ENCODE data around the gene PHF13.
"Not testable (repeated sequence)": the region's sequence is repeated elsewhere in the genome, so short reads cannot be mapped to it uniquely, and the experiment has no call there.

The PHF13 gene

DNA sequence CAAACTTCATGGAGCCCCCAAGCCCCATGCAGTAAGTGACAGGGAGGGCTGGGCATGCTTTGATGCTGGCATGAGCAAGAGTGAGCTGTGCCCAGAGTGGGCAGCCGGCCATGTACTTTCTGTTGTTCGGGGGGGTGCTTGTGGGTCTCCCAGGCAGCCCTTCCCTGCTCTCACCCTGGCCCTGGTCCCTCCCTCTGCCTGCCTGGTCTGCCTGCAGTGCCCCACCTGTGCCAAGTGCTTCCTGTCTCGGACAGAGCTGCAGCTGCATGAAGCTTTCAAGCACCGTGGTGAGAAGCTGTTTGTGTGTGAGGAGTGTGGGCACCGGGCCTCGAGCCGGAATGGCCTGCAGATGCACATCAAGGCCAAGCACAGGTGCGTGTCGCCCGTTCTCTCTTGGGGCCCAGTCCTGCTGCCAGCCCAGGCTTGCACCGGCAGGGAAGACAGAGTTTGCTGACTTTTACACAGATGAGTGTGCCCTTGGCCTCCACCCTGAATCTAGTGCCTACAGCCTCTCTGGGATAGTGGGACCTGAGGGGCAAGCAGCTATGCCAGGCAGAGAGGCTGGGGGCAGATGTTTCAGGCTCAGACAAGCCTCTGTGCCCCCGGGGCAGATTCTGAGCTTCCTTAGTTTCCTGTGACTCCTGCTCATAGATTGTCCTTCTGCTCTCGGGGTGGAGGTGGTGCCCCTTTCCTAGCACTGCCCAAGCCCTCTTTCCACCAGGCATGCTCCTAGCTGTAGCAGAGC lies 26.1 kb upstream of the PHF13 start:
- DNase-seq (ENCODE audit: low spot score), result peak; percentile 38

DNA sequence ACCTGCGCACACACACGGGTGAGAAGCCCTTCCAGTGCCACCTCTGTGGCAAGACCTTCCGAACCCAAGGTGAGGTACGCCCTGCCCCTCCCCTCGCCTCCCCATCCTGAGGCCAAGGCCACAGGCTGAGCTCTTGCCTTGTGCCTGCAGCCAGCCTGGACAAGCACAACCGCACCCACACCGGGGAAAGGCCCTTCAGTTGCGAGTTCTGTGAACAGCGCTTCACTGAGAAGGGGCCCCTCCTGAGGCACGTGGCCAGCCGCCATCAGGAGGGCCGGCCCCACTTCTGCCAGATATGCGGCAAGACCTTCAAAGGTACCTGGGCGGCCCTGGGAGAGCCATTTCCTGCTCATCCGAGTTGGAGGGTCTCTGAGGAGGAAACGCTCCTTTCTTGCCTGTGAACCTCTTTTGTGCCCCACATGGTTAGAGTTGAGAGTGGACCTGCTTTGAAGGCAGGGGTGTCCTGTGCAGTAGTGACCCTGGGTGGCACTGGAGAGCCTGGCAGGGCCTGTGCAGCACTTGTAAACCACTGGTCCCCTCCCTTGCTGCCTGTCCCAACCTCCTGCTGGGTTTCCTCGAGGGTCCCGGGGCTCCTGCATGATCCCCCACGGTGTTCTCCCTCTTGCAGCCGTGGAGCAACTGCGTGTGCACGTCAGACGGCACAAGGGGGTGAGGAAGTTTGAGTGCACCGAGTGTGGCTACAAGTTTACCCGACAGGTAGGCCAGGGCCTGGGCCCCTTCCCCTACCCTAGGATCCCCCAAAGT lies 25.2 kb upstream of the PHF13 start:
- DNase-seq (ENCODE audit: low spot score), result no peak

DNA sequence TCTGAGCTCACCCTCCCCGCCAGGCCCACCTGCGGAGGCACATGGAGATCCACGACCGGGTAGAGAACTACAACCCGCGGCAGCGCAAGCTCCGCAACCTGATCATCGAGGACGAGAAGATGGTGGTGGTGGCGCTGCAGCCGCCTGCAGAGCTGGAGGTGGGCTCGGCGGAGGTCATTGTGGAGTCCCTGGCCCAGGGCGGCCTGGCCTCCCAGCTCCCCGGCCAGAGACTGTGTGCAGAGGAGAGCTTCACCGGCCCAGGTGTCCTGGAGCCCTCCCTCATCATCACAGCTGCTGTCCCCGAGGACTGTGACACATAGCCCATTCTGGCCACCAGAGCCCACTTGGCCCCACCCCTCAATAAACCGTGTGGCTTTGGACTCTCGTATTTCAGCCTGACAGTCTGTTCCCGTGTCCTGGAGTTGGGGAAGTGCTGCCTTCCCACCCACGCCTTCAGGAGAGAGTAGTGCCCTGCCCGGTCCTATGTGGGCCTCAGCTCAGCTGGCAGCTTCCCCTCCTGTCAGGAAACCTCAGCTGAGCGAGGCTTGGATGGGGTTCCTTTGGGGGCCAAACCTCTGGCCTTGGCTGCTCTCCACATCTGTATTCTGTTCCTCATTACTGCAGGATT lies 24.5 kb upstream of the PHF13 start:
- no peak for DNase-seq (ENCODE audit: low spot score)

DNA sequence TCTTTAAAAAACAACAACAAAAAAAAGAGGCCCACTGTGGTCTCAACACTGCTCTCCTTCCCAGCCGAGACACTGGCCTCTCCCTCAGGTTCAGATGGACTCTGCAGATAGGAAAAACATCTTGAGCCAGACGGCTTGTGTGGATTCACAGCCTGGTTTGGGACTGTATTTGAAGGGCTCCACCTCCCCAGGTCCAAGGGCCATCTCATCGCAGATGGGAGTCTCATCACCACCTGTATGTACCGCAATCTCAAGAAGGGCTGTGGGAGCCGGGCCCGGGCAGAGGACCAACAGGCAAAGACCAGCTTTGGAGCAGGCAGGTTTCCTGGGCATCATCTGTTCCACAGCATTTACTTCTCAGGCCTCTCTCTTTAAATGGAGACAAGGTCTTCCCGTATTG lies 23.5 kb upstream of the PHF13 start:
- no peak for DNase-seq (ENCODE audit: low spot score)

DNA sequence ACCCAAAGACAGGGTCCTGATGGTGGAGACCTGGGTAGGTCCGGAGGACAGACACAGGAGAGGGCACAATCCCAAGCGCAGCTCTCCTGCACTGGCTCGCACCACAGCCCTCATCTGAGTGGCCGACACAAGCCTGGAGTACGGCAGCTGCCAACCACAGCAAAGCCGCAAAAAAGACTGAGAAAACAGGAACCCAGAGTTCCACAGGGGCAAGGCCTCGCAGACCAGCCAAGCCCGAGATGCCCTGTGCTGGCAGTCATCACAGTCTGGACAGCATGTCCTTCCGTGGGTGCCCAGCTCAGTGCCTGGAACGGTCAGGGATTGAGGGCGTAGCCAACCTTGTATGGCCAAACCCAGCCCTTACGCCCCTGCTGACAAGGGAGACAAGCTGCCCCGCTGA lies 22.3 kb upstream of the PHF13 start:
- no peak for DNase-seq (ENCODE audit: low spot score)

DNA sequence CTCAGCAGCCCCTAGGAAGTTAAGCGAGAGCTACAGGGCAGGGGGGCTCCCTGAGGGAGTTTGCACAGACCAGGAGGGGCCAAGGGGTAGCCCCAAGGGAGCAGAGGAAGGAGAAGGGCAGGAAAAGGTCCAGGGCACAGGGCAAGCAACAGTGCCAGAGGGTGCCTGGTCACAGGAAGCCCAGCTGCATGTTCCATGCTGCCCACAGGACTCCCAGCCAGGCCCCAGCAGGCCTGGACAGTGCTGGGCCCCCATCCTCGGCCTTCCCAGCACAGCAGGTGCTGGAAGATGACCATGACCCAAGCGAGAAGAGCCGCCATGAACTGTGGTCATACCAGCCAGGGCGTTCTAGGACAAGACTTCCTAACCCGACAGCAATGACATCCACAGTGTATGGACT lies 21.9 kb upstream of the PHF13 start:
- DNase-seq (ENCODE audit: low spot score), result no peak

DNA sequence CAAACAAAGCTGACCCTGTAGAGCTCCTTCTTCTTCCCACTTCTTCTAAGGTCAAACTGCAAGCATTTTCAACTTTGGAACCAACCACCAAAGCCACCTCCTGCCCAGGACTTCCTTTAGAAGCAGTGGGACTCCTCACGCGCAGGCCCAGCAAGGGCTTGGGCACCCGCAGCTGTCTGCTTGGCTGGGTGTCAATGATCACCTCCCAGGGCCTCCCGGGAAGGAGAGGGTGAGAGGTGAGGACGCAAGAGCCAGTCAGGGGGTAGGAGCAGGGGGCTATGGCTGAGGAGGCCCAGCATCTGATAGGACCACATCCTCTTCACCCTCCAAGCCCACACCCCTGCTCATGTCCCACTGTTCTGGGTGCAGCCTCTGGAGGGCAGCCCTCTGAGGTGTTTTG lies 21.1 kb upstream of the PHF13 start:
- no peak for DNase-seq (ENCODE audit: low spot score)

DNA sequence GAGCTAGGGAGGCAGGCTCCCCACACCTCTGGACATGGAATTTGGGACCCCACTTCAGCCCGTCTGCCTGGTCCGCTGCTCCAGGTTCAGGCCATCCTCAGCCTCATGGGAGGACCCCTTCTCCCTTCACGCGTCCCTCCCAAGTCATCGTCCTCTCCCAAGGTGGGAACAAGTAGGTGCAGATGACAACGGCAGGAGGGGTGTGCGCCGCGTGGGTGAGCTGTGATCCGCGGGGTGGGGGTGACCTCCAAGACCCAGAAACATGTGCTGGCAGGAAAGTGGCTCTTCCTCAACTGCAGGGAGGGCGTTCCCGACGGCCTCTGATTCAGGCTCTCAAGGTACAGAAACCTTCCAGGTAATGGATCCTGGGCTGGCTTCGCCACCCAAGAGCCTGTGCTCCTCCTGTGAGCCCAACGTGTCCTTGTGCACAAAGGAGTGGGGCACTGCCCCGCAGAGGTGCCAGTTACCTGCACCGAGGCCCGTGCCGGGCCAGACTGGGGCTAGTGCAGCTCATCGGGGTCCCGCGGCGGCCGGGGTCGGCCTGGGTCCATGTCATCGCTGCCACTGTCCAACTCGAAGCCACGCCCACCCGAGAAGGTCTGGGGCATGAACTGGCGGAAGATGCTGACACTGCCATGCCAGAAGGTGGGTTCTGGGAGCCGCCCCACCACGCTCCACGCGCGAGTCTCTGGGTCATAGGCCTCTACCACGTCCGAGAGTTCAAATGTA lies 20.5 kb upstream of the PHF13 start:
- DNase-seq (ENCODE audit: low spot score), result no peak

DNA sequence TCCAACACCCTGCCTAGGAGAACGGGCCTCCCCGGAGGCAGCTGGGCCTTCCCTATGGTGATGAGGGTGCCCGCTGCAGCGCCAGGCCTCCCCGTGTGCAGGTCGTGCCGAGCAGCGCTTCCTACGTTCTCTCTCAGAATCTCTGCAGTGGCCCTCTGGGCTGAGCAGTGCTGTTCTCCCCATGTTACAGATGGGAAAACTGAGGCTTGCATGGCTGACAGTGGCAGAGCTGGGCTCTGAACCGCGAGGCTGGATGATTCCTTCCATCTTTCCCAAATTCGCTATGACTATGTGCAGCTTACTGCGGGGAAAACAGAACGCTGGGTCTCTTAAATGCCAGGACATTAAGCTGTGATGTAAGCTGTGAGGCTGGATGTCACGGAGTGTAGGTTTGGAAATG lies 19.7 kb upstream of the PHF13 start:
- no peak for DNase-seq (ENCODE audit: low spot score)

DNA sequence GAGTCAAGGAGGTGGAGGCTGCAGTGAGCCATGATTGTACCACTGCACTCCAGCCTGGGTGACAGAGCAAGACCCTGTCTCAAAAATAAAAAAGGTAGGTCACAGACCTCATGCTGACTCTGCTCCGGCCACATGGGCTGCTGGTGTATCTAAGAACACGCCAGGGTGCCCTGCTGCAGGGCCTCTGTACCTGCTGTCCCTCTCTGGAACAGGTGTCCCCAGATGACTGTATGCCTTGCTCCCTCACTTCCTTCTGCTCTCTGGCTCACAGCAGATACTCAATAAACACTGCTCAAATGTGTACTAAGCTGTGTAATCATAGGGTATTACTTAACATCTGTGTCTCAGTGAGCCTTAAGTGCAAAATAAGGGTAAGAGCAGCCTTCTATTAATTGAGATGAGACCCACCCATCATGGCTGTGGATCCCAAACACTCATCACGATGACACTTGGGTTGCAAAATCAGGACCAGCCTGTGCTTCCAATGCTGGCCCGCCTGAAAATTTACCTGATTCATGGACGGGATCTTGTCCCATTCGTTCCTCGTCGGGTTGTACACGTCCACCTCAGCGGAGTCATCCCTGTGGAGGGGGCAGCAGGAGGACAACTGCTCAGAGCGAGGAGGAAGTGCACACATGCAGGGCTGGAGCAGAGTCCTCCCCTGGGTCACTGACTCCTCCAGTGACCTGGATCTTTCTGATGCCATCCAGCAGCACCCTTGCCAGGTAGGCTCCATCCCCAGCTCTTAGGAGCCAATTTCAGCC lies 18.4 kb upstream of the PHF13 start:
- no peak for DNase-seq (ENCODE audit: low spot score)

DNA sequence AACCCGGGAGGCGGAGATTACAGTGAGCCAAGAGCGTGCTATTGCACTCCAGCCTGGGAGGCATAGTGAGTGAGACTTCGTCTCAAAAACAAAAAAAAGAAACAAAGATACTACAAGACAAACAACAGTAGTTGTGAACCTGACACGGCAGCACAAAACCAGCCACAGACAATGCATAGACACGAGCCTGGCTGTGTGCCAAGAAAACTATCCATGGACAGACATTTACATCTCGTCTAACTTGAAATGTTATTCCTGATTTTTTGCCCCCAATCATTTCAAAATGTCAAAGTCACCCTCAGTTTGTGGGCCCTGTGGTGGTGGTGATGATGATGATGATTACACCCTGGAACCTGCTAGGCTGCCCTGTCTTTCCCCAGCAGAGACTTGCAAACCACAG lies 17.2 kb upstream of the PHF13 start:
- DNase-seq (ENCODE audit: low spot score), result no peak

DNA sequence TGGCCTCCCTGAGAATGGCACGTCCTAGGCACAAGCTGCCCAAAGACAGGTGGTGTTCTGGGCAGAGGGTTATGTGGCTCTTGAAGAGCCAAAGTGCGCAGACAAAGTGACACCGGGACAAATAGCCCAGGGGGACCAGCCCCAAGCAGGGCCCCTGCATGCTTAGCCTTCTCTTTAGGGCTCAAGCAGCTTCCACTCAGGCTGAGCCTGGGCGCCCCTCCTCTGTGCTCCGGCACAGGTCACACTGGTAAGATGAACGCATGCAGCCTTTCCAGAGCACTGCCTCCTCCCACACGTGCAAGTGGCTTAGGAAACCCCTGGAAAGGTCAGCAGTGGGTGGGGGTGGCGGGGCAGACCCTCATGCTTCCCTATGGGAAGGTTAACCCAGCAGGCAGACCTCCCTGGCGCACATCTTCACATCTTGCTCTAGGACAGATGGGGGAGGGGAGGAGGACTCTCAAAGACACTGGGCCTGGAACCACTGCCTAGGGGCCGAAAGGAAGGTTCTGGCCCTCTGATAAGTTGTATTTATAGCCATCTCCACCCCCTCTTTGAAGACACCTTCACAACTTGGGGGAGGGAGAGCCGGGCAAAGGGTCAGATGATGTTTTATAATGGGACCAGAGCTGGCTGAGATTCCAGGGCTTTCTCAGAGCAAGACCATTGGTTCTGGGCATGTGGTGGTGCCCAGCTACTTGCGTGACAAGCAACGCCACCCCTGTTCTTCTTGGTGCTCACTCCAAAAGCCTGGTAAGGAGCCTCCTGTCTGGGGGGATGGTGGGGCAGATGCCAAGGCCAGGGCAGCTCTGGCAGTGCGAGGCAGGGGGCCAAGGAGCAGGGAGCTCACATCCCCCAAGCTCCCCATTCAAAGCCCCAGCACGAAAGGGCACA lies 16.4 kb upstream of the PHF13 start:
- DNase-seq (ENCODE audit: low spot score), result no peak

DNA sequence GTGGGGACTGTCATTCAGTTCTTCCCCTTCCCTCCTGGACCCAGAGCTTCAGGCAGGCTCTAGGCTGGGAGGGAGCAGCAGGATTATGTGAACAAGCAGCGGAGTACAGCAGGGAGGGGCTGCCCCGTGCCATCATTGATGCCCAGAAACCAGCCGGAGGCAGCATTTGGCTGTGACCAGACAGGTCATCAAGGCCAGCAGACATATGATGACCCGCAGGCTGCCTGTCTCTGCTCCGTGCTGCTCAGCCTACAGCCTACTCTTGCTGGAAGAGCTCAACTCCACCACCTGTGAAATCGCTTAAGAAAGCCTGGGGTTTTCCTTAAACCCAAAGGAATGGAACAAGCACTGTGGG lies 15.8 kb upstream of the PHF13 start:
- no peak for DNase-seq (ENCODE audit: low spot score)

DNA sequence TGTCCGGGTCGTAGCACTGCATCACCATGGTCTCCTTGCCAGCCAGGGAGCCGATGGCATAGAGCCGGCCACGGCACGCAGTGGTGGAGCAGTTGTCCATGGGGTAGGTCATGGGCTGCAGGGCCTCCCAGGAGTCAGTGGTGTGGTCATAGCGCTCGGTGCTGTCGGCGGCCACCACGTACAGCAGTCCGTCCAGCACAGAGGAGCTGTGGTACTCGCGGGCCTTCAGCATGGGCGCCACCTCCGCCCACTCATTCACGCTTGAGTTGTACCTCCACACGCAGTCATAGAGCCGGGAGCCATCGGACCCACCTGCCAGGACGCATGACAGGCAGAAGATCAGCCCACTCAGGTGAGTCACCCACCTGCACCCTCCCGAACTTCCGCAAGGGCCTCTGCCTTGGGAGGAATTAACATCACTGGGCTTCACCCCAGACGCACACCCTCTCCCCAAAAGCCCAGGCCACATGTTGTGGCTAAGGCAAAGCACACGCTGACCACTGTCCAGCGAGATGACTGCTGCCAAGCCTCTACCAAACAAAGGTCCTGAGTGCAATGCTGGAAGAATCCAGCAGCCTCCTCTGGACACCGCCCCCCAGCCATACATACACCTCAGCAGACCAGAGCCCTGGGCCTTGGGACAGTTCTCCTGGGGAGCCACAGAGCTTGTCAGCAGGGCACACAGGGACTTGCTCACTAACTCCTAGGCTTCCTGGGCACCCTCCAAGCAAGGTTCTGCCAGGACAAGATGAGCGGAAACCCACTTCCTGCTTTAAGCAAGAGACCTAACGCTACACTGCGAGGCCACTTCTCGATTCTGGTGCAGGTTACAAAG lies 14.2 kb upstream of the PHF13 start:
- peak; percentile 89 for DNase-seq (ENCODE audit: low spot score)

DNA sequence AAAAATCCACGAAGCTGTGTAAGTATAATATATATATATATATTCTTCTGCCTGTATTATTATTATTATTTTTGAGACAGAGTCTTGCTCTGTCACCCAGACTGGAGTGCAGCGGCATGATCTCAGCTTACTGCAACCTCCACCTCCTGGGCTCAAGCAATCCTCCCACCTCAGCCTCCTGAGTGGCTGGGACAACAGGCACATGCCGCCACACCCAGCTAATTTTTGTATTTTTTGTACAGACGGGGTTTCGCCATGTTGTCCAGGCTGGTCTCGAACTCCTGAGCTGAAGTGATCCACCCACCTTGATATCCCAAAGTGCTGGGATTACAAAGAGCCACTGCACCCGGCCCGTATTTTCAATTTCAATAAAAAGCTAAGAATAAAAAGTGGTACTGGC lies 13.5 kb upstream of the PHF13 start:
- not testable (repeated sequence) for DNase-seq (ENCODE audit: low spot score)

DNA sequence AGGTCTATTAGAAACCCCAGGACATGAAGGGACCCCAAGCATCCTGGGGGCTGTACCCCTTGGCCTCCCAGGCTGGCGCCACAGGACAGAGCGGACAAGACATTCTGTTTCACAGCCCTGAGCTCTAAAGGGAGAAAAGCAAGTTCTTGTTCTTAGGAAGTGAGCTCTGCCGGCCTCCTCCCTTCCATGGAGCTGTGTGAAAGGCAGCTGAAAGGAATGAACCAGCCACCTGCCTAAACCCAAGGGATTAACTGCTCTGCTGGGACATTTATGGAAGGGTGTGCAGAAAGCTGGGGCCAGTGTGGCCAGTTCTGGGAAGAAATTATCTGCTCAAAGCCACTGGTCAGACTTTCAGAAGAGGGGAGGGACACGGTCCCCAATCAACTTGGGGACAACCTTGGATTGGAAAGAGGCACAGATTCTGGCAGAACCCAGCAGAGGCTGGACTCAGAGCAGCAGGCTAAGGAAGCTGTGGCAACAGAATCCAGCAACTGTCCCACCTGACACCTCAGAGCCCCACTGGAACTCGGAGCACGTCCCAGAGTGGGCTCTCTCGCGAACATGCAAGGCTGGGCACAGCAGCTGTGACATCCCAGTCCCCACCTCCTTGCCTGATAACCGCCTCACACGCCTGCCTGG lies 13.0 kb upstream of the PHF13 start:
- no peak for DNase-seq (ENCODE audit: low spot score)

DNA sequence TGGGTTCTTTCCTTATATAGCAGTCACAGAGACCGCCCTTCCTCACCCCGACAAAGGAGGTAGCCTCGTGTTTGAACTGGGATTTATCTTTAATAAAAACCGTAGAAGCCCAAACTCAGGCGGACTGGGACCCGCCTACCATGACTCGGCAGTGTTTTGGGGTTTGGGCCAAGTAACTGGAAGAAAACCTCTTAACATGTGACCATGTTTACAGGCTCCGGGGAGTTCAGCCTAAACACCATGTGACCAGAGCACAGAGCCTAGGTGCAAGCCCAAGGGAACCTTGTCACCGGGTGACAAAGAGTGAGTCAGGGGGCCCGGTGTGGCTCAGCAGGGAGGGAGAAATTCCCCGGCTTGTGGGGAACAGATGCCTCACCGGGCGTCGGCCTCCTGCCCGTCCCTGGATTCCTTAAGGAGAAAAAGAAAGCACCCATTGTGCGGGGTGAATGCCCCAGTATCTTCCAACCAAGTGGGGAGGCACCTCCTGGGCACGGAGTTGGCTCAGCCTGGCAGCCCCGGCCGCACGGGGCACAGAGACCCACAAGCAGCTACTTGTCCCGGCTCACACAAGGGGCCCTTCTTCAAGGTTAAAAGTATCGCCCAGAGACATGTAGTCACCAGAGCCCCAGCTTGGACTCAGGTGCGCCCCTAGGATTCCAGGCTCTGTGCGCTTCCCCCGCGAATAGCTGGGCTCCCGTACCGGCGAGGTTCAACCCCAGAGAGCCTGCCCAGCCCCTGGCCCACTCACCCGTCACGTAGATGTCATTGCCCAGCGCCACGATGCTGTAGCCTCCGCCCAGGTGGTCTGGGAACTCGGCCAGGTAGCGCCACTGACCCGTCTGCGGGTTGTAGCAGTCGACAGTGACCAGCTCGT lies 12.2 kb upstream of the PHF13 start:
- peak; percentile 99 for DNase-seq (ENCODE audit: low spot score)

DNA sequence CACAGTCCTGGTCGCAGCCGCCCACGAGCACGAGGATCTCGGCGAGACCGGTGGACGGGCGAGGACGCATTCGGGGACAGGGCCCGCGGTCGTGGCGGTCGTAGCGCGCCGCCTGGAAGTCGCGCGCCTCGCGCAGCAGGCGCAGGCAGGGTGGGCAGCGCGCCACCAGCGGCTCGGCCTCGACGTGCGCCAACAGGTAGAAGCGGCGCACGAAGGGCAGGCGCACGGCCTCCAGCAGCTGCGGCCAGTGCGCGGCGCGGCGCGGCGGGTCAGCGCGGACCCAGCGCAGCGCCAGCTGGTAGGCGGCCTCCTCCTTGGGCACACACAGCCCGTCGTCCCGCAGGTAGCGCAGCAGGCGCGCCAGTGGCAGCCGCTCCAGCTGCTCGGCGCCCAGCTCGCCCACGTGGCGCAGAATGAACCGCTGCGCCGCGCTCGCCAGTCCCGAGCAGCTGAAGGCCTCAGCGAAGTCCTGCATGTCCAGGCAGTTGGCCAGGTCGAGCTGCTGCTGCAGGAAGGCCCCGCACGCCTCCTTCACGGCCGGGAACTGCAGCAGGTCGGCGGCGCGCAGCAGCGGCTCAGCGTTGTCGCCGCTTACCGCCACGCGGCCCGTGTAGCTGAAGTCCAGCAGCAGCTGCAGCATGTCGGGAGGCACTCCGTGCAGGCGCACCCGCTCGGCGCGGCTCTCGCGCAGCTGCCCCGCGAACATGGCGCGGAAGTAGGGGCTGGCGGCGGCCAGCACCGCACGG lies 11.4 kb upstream of the PHF13 start:
- peak; percentile 44 for DNase-seq (ENCODE audit: low spot score)

Measured in kidney tubule cell (primary cell).